GM12891 (cell line): Measurements from ENCODE around the gene MAGEC3.

Experiments
- PAX5 ChIP-seq: IDR thresholded peaks from 2 replicates; pipeline ENCODE4 v1.6.1; 2011; ENCODE audit warnings: low read length, moderate library complexity, mild to moderate bottlenecking; ENCODE audit not compliant: insufficient read depth, severe bottlenecking
- POLR2A ChIP-seq: IDR thresholded peaks from 2 replicates; pipeline ENCODE4 v1.6.1; 2011; ENCODE audit warnings: low read depth, low read length, control low read depth
- POLR2AphosphoS5 ChIP-seq: IDR thresholded peaks from 2 replicates; pipeline ENCODE4 v1.6.1; 2011; ENCODE audit warnings: low read depth, low read length, control low read depth
- POU2F2 ChIP-seq: IDR thresholded peaks from 2 replicates; pipeline ENCODE4 v1.6.1; 2011; ENCODE audit warnings: low read depth, mild to moderate bottlenecking, control low read depth, low read length, moderate library complexity
- SPI1 ChIP-seq: IDR thresholded peaks from 2 replicates; pipeline ENCODE4 v1.6.1; 2011; ENCODE audit warnings: low read depth, low read length, control low read depth
- TAF1 ChIP-seq: IDR thresholded peaks from 2 replicates; pipeline ENCODE4 v1.6.1; 2011; ENCODE audit warnings: low read depth, low read length, control low read depth

- TF ChIP-seq POLR2A (no peak), TAF1 (no peak), POU2F2 (no peak), POLR2AphosphoS5 (no peak), PAX5 (no peak), SPI1 (no peak)
Measured at GRCh38 chrX:141928432-141928831, 90.3 kb downstream of the MAGEC3 start.
